Liver (tissue), 9 donors: ENCODE results near the gene LENEP. TPM values are rescaled to one million over a fixed set of nuclear protein-coding genes. Genes with fewer than 3 reads are reported as not detected.
A peak's percentile ranks its signal among the peaks of the same experiment; 100 is the strongest.

Experiments
- DNase-seq: peaks from one replicate; pipeline ENCODE4 v3.0.0-alpha.2; 2017; ENCODE audit warnings: low spot score
- H3K27ac ChIP-seq, 2 donors: one replicate each; pipeline ENCODE4 v1.7.0; 2013; ENCODE audit warnings: inconsistent platforms in 2 of 2, low read length in 2 of 2, control low read depth in 1 of 2, low read depth in 1 of 2, mild to moderate bottlenecking in 1 of 2
- H3K27me3 ChIP-seq, 4 donors: one replicate each; pipeline versions ENCODE4 v1.6.1 to v1.7.0; 2013; ENCODE audit warnings: low read length in 3 of 4, inconsistent platforms in 1 of 4, mild to moderate bottlenecking in 1 of 4, moderate library complexity in 1 of 4; ENCODE audit not compliant: control insufficient read depth in 4 of 4, insufficient read depth in 4 of 4
- H3K36me3 ChIP-seq, 4 donors: one replicate each; pipeline versions ENCODE4 v1.6.1 to v1.7.0; 2013; ENCODE audit warnings: low read length in 3 of 4, mild to moderate bottlenecking in 3 of 4, low read depth in 1 of 4, moderate library complexity in 1 of 4; ENCODE audit not compliant: control insufficient read depth in 4 of 4, insufficient read depth in 3 of 4
- H3K4me1 ChIP-seq, 4 donors: one replicate each; pipeline versions ENCODE4 v1.6.1 to v1.7.0; 2013; ENCODE audit warnings: low read length in 3 of 4, mild to moderate bottlenecking in 3 of 4, moderate library complexity in 1 of 4; ENCODE audit not compliant: control insufficient read depth in 4 of 4, insufficient read depth in 4 of 4
- H3K4me3 ChIP-seq, 3 donors: one replicate each; pipeline versions ENCODE4 v1.6.1 to v1.7.0; 2013; ENCODE audit warnings: low read length in 3 of 3, control low read depth in 1 of 3, low read depth in 1 of 3, mild to moderate bottlenecking in 1 of 3
- H3K9ac ChIP-seq, 2 donors: one replicate each; pipeline ENCODE4 v1.7.0; 2013; ENCODE audit warnings: low read length in 2 of 2, mild to moderate bottlenecking in 2 of 2, moderate library complexity in 2 of 2, control low read depth in 1 of 2, low read depth in 1 of 2
- H3K9me3 ChIP-seq, 4 donors: one replicate each; pipeline versions ENCODE4 v1.6.1 to v1.7.0; 2013; ENCODE audit warnings: low read length in 3 of 4; ENCODE audit not compliant: control insufficient read depth in 4 of 4
- CTCF ChIP-seq: fragments of 150-350 bp; IDR thresholded peaks from 2 replicates; pipeline ENCODE4 v1.5.1; 2017; ENCODE audit warnings: improper control_type of control experiment, low read depth, low read length; ENCODE audit not compliant: missing input control
- GABPA ChIP-seq, 2 donors: IDR thresholded peaks in 1 of 2; conservative IDR thresholded peaks in 1 of 2; 2 replicates each; pipeline ENCODE4 v1.6.1; 2016; ENCODE audit warnings: antibody characterized with exemption in 2 of 2, mild to moderate bottlenecking in 1 of 2, moderate library complexity in 1 of 2
- HNF4A ChIP-seq, 2 donors: conservative IDR thresholded peaks; 2 replicates each; pipeline ENCODE4 v1.6.1; 2016; ENCODE audit warnings: antibody characterized with exemption in 2 of 2, mild to moderate bottlenecking in 2 of 2
- HNF4G ChIP-seq: IDR thresholded peaks from 2 replicates; pipeline ENCODE4 v1.6.1; 2016; ENCODE audit warnings: antibody characterized with exemption
- JUND ChIP-seq, 2 donors: IDR thresholded peaks; 2 replicates each; pipeline ENCODE4 v1.6.1; 2016; ENCODE audit warnings: antibody characterized with exemption in 2 of 2
- MAX ChIP-seq: IDR thresholded peaks from 2 replicates; pipeline ENCODE4 v1.6.1; 2016; ENCODE audit warnings: antibody characterized with exemption
- NR2F2 ChIP-seq: IDR thresholded peaks from 2 replicates; pipeline ENCODE4 v1.6.1; 2016; ENCODE audit warnings: antibody characterized with exemption
- RAD21 ChIP-seq, 2 donors: IDR thresholded peaks; 2 replicates each; pipeline ENCODE4 v1.6.1; 2016; ENCODE audit warnings: antibody characterized with exemption in 2 of 2, mild to moderate bottlenecking in 2 of 2
- REST ChIP-seq: IDR thresholded peaks from 2 replicates; pipeline ENCODE4 v1.6.1; 2016; ENCODE audit warnings: antibody characterized with exemption, mild to moderate bottlenecking
- RXRA ChIP-seq, 2 donors: IDR thresholded peaks; 2 replicates each; pipeline ENCODE4 v1.6.1; 2017 to 2018; ENCODE audit warnings: antibody characterized with exemption in 2 of 2, mild to moderate bottlenecking in 1 of 2
- SP1 ChIP-seq: IDR thresholded peaks from 2 replicates; pipeline ENCODE4 v1.6.1; 2018; ENCODE audit warnings: antibody characterized with exemption, mild to moderate bottlenecking
- TAF1 ChIP-seq: conservative IDR thresholded peaks from 2 replicates; pipeline ENCODE4 v1.6.1; 2016; ENCODE audit warnings: antibody characterized with exemption, mild to moderate bottlenecking
- YY1 ChIP-seq: IDR thresholded peaks from 2 replicates; pipeline ENCODE4 v1.6.1; 2016; ENCODE audit warnings: antibody characterized with exemption, mild to moderate bottlenecking
- ZBTB33 ChIP-seq: IDR thresholded peaks from 2 replicates; pipeline ENCODE4 v1.6.1; 2016; ENCODE audit warnings: antibody characterized with exemption
- WGBS: extraction: QIAGEN DNeasy Blood & Tissue Kit; methylation state at CpG from one replicate; pipeline ENCODE4 v1.1.7; 2013; 5-methylcytosine and 5-hydroxymethylcytosine counted together
- polyA plus RNA-seq, 2 donors: library from polyadenylated mRNA; stranded (reverse) in 1 of 2; unstranded in 1 of 2; fragments of 200-250 nt in 1 of 2; fragments of >200 nt in 1 of 2; fragmentation: Nextera tagmentation in 1 of 2; extraction: Ambion mirVana in 1 of 2; gene quantifications; one replicate each; pipeline versions ENCODE4 v1.2.1 to v1.2.3, GENCODE V29; 2013 to 2015
- total RNA-seq, 2 donors: library from RNA; depleted of rRNA; stranded (reverse); fragments of >200 nt; gene quantifications; one replicate each; pipeline ENCODE4 v1.2.3, GENCODE V29; 2014
- donor health status: healthy.
- donor health status: healthy.
- donor health status: healthy.
- donor health status: healthy.
- donor health status: healthy.

LENEP gene
- total and polyA plus RNA-seq, 4 donors, result 0.42 TPM; not detected in 3

GRCh38 chr1:154970631-154971340, 22.6 kb upstream of the LENEP start, which contains the start of gene SHC1:
Gene SHC1, minus strand, starts transcription at chr1:154970747. Its CDS starts 221 bp downstream, at chr1:154970526.
- peaks cover 13 to 41% (median 25%) of the 10 kb centered on the region in 4 donors for H3K4me1 ChIP-seq
- H3K9ac ChIP-seq, result peak within 1 kb of the TSS; percentile 30 to 55
- peak; percentile 90 for DNase-seq
- H3K36me3 ChIP-seq, result peaks cover 4 to 27% (median 21%) of the 10 kb centered on the region in 4 donors
- 37% methylated on average over 15 of the region's 15 CpGs for WGBS
- TF ChIP-seq HNF4A (conservative IDR thresholded peaks at IDR 0.05) (peak in 1 of 2 donors; percentile 23), JUND (IDR thresholded peaks at IDR 0.05) (peak in 1 of 2 donors; percentile 71), MAX (no peak), CTCF (no peak), NR2F2 (peak; percentile 94), RXRA (IDR thresholded peaks at IDR 0.05) (peak in 1 of 2 donors; percentile 17), ZBTB33 (no peak), YY1 (peak; percentile 48), GABPA (IDR thresholded peaks at IDR 0.05 in 1 of 2, conservative IDR thresholded peaks at IDR 0.05 in 1 of 2) (peak in 1 of 2 donors; percentile 61), TAF1 (peak; percentile 22), RAD21 (IDR thresholded peaks at IDR 0.05) (peak in 1 of 2 donors; percentile 54), HNF4G (no peak), REST (peak; percentile 48), SP1 (peak; percentile 41)
- H3K27me3 ChIP-seq, result no peaks in the 10 kb centered on the region
- H3K9me3 ChIP-seq, result no peaks in the 10 kb centered on the region
- peak within 1 kb of the TSS; percentile 89 to 99 for H3K27ac ChIP-seq
- H3K4me3 ChIP-seq, result peak within 1 kb of the TSS; percentile 29 to 50 (median 37)
